ENCODE measurements around the gene RARA. TPM values are rescaled to one million over a fixed set of nuclear protein-coding genes. Genes with fewer than 3 reads are reported as not detected.

RARA gene
- polyA plus RNA-seq, 3 donors: 14.9 to 63.9 (median 29.4) TPM

DNA sequence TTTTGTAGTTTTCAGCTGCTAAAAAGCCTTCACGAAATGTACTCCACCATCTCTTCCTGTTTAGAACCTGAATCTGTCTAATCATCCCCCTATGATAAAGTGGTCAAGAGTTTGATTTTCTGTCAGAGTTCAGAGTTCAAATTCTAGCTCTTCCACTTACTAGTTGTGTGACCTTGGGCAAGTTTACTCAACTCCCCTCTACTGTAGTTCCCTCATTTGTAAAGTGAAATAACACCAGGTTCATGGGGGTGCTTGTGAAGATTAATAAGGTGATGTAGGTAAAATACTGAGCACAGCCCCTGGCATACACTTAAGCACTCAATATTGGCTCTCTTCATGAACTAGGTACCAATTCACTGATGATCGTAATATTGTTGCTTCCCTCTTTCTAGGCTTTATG lies 22.5 kb upstream of the RARA start:
- Histone ChIP-seq H3K4me2 (replicated peaks; ENCODE audit: extremely low read depth, low read length, poor library complexity, severe bottlenecking) (no peak overlapping the region), H3K36me3 (replicated peaks in 1 of 2; ENCODE audit: control insufficient read depth in 1 of 2, insufficient read depth in 2 of 2, low read length in 2 of 2) (peaks cover 9 to 24% of the 10 kb centered on the region in 2 donors), H3K27me3 (ENCODE audit: control insufficient read depth in 2 of 2, insufficient read depth in 2 of 2, low read length in 2 of 2) (no peaks in the 10 kb centered on the region), H3K4me3 (replicated peaks in 1 of 3; ENCODE audit: low read depth in 2 of 3, low read length in 3 of 3) (no peak overlapping the region), H4K20me1 (ENCODE audit: insufficient read depth, low read length) (no peaks in the 10 kb centered on the region), H3K4me1 (ENCODE audit: control insufficient read depth in 1 of 2, insufficient read depth in 2 of 2, low read length in 2 of 2) (peaks cover 12 to 15% of the 10 kb centered on the region in 2 donors), H3K9ac (ENCODE audit: insufficient read depth, low read length, poor library complexity, severe bottlenecking) (no peak overlapping the region), H3K9me3 (replicated peaks in 1 of 2; ENCODE audit: control insufficient read depth in 1 of 2, insufficient read depth in 1 of 2, low read length in 2 of 2) (no peaks in the 10 kb centered on the region), H3K27ac (ENCODE audit: low read depth in 1 of 2, low read length in 2 of 2) (no peak overlapping the region), H2AFZ (ENCODE audit: insufficient read depth, low read depth, low read length, poor library complexity, severe bottlenecking) (no peak overlapping the region), H3K79me2 (ENCODE audit: insufficient read depth, low read length) (peaks cover 36% of the 10 kb centered on the region)
- Mint-ChIP-seq H3K27me3 (ENCODE audit: low read depth in 3 of 3) (peaks cover 0 to 1% (median 0%) of the 10 kb centered on the region in 3 donors), H3K4me3 (no peak overlapping the region), H3K4me1 (peaks cover 15% of the 10 kb centered on the region), H3K9me3 (no peaks in the 10 kb centered on the region), H3K36me3 (peaks cover 12 to 20% of the 10 kb centered on the region in 2 donors), H3K27ac (peak overlapping the region in 1 of 7 donors; percentile 20)
- no peak for DNase-seq
- WGBS (ENCODE audit: insufficient coverage): no CpG with 5 or more reads among the region's 2 CpGs
- intact Hi-C loops (cut with micrococcal nuclease): loop anchor here (5.0 to 10.0 kb wide), 2 partner anchors 69 to 172 kb away; partner anchors contain the start of gene WIPF2 (in 2 of the 2)
- TF ChIP-seq, protein P1, sequence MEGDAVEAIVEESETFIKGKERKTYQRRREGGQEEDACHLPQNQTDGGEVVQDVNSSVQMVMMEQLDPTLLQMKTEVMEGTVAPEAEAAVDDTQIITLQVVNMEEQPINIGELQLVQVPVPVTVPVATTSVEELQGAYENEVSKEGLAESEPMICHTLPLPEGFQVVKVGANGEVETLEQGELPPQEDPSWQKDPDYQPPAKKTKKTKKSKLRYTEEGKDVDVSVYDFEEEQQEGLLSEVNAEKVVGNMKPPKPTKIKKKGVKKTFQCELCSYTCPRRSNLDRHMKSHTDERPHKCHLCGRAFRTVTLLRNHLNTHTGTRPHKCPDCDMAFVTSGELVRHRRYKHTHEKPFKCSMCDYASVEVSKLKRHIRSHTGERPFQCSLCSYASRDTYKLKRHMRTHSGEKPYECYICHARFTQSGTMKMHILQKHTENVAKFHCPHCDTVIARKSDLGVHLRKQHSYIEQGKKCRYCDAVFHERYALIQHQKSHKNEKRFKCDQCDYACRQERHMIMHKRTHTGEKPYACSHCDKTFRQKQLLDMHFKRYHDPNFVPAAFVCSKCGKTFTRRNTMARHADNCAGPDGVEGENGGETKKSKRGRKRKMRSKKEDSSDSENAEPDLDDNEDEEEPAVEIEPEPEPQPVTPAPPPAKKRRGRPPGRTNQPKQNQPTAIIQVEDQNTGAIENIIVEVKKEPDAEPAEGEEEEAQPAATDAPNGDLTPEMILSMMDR (IDR thresholded peaks at IDR 0.05): no peak

DNA sequence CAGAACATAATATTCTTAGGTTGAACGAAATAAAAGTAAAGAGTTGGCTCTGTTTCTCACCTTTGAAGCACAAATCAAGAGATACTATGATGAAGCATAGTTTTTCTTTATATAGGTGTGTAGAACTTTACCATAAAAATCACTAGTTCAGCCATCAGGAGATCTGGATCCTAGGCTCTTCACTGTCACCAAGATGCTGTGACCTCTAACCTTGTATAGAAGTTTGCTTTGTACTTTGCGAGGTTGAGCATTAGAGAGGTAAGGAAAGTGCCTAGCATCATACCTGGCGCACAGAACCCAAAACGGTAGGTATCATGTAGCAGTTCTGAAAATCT lies 21.9 kb upstream of the RARA start:
- Mint-ChIP-seq H3K9me3 (no peaks in the 10 kb centered on the region), H3K27me3 (ENCODE audit: low read depth in 3 of 3) (peaks cover 0 to 1% (median 0%) of the 10 kb centered on the region in 3 donors), H3K27ac (peak overlapping the region in 5 of 7 donors; percentile 37 to 76 (median 69)), H3K36me3 (peaks cover 5 to 14% of the 10 kb centered on the region in 2 donors), H3K4me3 (no peak overlapping the region), H3K4me1 (peaks cover 15% of the 10 kb centered on the region)
- TF ChIP-seq, protein P1 (IDR thresholded peaks at IDR 0.05): no peak
- no peak for DNase-seq
- peaks cover 6 to 18% of the 10 kb centered on the region in 2 donors for H3K36me3 ChIP-seq (replicated peaks in 1 of 2; ENCODE audit: control insufficient read depth in 1 of 2, insufficient read depth in 2 of 2, low read length in 2 of 2)
- H3K4me3 ChIP-seq (replicated peaks in 1 of 3; ENCODE audit: low read depth in 2 of 3, low read length in 3 of 3): no peak overlapping the region
- no peak overlapping the region for H3K27ac ChIP-seq (ENCODE audit: low read depth in 1 of 2, low read length in 2 of 2)
- H4K20me1 ChIP-seq (ENCODE audit: insufficient read depth, low read length): no peaks in the 10 kb centered on the region
- H3K4me2 ChIP-seq (replicated peaks; ENCODE audit: extremely low read depth, low read length, poor library complexity, severe bottlenecking): no peak overlapping the region
- no peaks in the 10 kb centered on the region for H3K9me3 ChIP-seq (replicated peaks in 1 of 2; ENCODE audit: control insufficient read depth in 1 of 2, insufficient read depth in 1 of 2, low read length in 2 of 2)
- peaks cover 12 to 15% of the 10 kb centered on the region in 2 donors for H3K4me1 ChIP-seq (ENCODE audit: control insufficient read depth in 1 of 2, insufficient read depth in 2 of 2, low read length in 2 of 2)
- WGBS (ENCODE audit: insufficient coverage): 48% methylated on average over 3 of the region's 4 CpGs
- intact Hi-C loops (cut with micrococcal nuclease): loop anchor here (5.0 to 10.0 kb wide), 2 partner anchors 70 to 172 kb away; partner anchors contain the start of gene WIPF2 (in 2 of the 2)
- no peaks in the 10 kb centered on the region for H3K27me3 ChIP-seq (ENCODE audit: control insufficient read depth in 2 of 2, insufficient read depth in 2 of 2, low read length in 2 of 2)
- H3K79me2 ChIP-seq (ENCODE audit: insufficient read depth, low read length): peaks cover 37% of the 10 kb centered on the region
- peak overlapping the region; percentile 43 for H2AFZ ChIP-seq (ENCODE audit: insufficient read depth, low read depth, low read length, poor library complexity, severe bottlenecking)
- H3K9ac ChIP-seq (ENCODE audit: insufficient read depth, low read length, poor library complexity, severe bottlenecking): no peak overlapping the region

All from CD14-positive monocyte (primary cell).